HUDEP-2 (cell line): ENCODE measurements around the gene TRIM17.

Experiments used
- DNase-seq, 76 experiments: peaks; one replicate each; lab custom pipeline; 2025; ENCODE audit not compliant: unreplicated experiment in 76 of 76; lab: John Stamatoyannopoulos, UW

Gene TRIM17

DNA sequence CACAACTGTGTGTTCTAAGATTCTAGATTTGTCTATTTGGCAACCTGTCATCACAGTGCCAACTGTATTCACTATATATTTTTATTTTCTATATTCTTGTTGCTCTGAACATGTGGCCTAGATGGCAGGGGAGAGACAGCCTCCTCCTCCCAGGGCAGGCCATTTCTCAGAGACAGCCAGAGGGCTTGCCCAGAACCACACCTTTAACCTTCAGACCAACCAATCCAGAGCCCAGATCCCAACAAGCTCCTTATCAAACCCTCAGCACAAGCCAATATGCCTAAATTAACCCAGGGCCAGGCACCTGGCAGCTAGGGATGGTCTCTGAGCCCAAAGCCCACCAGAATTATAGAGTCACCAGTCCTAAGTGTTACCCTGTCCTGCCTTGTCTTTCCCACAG is 29.3 kb downstream of the TRIM17 start:
- peak in 1 of 76 experiments; percentile 15 for DNase-seq

DNA sequence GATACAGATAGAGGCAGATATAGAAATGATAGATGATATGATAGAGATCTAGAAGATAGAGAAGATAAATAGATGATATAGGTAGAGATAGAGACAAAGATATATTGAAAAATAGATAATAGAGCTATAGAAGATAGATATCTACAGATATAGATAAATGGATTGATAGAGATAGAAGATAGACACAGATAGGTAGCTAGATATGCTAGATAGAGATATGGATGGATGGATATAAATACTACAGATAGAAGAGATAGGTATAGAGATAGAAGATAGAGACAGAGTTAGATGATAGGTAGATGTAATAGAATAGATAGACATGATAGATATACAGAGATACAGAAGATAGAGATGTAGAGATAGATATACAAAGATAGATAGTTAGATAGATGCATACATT is 31.4 kb downstream of the TRIM17 start:
- DNase-seq = no peak

DNA sequence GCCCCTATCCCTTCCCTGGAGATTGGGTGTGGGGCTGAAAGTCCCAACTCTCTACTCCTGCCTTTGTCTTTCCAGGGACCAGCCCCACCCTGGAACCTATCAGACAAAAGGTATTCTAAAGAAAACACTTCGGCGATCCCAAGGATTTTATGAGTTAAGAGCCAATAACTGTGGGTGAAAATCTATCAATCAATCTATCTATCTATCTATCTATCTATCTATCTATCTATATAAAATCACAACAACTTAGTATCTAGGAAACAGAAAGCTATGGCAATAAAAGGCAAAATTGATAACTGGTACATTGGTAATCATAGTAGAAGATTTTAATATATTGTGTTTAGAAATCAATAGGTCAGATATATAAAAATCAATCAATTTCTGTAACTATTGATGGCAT is 32.9 kb downstream of the TRIM17 start:
- DNase-seq = no peak

DNA sequence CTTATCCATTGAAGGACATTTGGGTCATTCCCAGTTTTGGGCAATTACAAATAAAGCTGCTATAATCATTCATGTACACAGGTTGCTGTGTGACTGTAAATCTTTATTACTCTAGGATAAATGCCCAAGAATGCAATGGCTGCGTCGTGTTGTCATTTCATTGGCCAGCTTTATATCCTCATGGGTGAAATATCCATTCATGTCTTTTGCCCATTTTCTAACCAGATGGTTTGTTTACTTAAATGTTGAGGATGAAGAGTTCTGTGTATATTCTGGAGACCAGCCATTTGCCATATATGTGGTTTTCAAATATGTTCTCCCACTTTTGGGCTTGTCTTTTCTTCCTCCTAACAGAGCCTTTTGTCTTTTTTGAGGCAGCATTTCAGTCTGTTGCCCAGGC is 35.3 kb downstream of the TRIM17 start:
- DNase-seq = no peak

DNA sequence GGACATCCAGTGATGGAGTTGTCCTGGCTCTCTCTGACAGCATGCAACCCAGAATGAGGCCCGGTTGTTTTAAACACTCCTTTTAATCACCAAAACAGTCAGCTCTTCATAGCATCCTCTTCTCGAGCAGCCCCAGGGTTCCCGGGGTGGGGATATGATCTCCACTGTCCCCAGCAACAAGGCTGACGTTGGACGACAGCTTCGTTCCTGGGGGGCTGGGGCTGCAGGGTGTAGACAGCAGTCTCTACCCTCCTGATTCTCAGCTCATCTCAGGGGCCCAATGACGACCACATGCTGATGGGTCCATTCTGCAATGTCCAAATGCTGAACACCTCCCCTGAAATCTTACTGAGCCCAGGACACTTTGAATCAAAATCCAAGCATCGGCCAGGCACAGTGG is 37.0 kb downstream of the TRIM17 start:
- DNase-seq = no peak

DNA sequence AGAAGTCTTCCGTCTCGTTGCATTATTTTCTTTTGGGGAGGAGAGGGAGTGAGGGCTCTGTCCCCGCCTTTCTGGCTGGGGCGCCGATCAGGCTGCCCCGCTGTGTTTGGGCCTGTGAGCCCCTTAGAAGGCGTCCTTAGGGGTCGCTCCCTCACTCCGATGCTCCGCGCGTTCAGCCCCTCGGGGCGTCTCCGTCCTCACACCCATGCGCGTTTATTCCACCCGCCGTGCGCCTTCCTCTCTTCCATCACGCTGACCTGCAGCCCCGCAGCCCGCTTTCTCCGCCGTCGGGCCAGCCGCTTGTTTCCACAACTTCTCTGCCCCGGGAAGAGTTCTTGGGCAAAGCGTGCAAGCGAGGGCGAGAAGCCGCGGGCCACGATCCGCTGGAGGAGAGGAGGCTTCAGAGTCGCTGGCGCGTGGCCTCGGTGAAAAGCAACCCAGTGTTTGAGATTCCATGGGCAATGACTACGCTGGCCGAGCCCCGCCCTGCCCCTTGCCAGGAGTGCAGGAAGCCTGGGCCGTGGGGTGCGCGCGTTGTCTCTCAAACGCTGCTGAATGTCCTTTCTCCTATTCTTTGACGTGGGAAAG is 37.7 kb downstream of the TRIM17 start:
- DNase-seq = no peak

DNA sequence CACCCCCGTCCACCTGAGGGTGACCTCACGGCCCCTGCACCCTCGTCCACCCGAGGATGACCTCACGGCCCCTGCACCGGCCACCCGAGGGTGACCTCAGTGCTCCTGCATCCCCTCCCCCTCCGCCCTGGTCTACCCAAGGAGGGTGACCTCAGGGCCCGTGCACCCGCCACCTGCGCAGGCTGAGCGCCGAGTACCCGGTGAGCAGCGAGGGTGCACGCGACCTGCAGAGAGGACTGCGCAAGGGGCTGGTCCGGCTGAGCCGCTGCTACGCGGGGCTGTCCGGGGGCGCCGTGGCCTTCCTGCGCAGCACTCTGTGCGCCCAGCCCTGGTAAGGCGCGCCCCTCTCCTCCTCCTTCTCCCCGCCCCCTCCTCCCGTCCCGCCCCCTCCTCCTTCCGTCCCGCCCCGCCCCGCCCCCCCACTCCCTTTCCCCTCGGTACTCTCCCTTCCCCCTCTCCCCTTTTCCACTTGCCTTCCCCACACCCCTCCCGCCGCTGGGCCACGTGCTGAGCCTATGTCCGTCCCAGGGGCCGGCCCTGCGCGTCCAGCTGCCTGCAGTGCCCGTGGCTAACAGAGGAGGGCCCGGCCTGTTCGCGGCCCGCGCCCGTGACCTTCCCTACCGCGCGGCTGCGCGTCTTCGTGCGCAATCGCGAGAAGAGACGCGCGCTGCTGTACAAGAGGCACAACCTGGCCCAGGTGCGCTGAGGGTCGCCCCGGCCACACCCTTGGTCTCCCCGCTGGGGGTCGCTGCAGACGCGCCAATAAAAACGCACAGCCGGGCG is 38.4 kb downstream of the TRIM17 start:
- peak in 26 of 76 experiments; percentile 6 to 51 (median 21) for DNase-seq

DNA sequence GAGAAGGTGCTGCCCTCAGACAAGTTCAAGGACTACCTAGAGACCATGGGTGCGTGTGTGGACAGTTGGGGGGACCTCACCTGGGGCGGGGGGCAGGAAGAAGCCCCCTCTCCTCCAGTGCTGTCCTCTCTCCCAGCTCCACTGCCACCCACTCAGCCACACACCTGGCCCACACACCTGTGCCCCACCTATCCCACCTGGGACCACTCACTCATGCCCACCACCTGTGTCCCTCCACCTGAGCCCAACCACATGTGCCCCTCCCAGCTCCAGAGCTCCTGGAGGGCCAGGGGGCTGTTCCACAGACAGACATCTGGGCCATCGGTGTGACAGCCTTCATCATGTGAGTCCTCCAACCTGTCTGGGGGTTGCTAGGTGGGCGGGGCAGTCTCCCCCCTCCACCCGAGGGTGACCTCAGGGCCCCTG is 39.0 kb downstream of the TRIM17 start:
- DNase-seq = no peak

DNA sequence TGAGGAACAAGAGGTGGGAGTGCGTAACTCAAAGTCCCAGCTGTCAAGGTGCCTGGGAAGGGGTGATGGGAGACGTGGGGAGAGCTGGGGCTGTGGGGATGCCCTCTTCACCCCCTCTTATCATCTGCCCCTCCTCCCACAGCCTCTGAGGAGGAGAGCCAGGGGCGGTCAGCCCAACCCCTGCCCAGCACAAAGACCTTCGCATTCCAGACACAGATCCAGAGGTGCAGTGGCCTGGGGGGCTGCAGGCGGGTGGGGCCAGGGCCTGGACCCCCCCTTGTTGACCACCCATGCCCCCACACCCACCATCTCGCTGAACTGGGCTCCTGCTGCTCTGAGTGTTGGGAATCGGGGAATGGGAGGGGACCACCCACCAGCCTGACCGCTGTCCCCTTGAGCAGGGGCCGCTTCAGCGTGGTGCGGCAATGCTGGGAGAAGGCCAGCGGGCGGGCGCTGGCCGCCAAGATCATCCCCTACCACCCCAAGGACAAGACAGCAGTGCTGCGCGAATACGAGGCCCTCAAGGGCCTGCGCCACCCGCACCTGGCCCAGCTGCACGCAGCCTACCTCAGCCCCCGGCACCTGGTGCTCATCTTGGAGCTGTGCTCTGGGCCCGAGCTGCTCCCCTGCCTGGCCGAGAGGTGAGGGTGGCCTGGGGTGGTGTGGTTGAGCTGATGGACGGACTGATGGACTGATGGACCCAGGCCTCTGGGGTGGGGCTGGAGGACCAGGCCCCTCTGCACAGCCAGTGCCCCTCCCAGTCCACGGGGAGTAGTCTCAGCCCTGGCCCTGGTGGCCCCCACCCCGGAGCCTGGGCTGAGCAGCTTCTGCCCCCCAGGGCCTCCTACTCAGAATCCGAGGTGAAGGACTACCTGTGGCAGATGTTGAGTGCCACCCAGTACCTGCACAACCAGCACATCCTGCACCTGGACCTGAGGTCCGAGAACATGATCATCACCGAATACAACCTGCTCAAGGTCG is 39.7 kb downstream of the TRIM17 start:
- DNase-seq = no peak

DNA sequence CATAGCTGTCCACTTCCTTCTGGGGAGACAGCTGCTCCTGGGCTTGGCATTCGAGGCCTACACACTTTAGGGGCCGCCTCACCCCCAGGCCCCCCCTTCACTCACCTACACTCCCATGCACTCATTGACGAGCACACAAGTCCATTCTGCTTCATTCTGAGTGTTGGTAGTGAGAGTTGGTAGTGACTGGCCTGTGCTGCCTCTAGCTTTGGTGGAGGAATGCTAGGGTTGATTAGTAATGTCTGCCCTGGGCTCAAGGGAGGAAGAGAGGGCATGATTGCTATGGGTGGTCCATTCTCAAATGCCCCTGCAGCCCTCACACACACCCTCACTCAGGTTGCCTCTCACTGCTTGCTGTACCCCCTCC is 40.4 kb downstream of the TRIM17 start:
- peak in 1 of 76 experiments; percentile 8 for DNase-seq

DNA sequence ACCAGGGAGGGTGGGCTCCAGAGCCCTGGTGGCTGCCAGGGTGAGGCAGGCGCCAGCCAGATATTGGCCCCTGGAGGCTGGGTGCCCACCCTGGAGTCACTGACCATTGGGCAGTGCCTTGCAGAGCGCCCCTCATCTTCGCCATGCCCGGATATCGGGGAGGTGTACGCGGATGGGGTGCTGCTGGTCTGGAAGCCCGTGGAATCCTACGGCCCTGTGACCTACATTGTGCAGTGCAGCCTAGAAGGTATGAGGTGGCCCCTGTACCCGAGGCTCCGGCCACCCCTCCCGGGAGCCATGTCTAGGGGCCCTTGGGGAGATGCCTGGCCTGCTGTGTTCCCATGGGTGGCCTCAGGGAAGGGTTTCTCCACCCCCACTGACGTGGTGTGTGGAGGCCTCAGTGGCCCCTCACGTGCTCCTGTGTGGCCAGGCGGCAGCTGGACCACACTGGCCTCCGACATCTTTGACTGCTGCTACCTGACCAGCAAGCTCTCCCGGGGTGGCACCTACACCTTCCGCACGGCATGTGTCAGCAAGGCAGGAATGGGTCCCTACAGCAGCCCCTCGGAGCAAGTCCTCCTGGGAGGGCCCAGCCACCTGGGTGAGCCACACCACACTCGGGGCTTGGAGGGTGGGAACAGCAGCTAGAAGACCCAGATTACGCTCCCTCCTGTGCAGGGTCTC is 40.9 kb downstream of the TRIM17 start:
- no peak for DNase-seq

DNA sequence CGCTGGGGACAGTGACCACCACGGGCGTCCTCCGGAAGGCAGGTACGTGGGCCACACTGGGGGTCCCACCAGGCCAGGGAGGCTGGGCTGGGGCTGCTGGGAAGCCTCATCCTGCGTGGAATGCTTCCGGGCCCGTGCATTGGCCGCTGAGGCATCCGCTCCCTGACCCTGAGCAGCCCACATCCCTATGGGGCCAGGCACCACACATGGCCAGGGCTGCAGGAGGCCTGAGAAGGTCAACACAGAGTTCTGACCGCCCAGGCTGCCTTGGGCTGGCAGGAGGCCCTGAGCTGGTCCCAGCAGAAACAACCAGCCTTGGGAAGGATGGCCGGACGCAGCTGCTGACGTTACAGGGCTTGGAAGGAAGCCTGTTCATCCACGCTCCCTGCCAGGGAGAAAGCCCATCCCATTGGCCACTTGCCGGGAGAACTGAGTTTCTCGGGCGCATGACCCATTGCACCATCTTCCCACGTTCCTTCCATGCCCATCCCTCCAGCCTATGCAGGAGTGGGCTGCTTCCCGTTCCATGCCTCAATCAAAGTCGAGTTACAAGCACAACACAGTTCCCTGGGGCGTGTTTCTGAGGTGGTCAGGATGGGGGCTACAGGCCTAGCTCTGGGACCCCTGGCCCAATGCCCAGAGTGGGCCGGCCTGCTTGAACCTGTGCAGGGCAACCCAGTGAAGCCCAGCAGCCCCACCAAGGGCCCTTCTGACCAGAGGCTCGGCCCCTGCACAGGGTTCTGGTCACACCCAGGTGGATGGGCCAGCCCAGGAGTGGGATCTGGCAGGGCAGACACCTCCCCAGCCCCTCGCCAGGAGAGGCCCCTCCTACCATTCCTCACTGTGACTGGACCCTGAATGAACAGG is 41.7 kb downstream of the TRIM17 start:
- no peak for DNase-seq

DNA sequence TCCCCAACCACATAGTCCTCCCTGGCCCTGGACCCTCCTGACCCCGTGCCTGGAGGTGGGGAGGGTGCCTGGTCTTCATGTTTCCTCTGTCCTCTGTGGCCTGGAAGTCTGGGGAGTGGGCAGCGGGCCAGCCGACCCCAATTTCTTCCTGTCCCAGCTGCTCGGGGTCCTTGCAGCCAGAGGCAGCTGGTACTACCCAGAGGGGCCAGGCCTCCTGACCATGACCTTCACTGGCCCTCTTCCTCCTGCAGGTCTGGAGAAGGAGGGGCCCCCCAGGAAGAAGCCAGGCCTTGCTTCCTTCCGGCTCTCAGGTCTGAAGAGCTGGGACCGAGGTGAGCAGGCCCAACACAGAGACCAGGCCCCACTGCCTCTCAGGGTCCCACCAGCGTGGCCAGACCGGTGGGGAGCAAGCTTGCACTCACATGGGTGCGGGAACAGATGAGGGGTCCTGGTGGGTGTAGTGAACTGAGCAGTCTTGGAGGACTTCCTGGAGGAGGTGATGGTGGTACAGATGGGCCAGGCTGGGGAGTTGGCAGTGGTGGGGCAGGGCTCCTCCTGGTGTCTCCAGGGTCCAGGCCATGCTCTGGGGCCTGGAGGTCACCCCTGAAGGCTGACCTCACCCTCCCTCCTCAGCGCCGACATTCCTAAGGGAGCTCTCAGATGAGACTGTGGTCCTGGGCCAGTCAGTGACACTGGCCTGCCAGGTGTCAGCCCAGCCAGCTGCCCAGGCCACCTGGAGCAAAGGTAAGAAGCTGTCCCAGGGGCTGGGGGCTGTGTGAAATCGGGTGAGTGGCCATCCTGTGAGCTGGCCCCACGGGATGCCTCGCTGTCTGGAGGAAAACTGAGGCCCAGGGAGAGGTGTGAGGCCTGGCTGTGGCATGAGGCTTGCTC is 42.7 kb downstream of the TRIM17 start:
- no peak for DNase-seq

DNA sequence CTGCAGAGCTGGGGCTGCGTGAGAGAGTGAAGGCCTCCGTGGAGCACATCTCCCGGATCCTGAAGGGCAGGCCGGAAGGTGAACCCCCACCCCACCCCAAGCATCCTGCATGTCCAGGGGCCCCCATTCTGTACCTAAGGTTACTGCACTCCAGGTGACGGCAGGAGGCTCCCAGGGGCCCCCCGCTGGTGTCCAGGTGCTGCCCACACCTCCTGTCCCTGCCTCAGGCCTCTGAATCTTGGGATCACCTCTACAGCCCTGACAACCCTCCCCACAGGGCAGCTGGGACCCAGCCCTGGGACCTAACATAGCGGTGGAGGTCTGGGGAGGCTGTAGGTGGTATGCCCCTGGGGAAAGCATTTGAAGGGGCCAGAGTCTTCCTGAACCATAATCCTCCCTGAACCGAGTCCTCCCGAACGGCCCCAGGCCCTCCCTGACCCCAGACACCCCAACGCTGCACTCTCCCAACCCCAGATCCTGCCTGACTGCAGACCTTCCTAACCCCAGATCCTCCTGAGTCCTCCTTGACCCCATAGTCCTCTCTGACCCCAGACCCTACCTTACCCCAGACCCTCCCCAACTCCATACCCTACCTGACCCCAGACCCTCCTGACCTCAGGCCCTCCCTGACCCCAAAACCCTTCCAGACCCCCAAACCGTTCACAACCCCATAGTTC is 43.5 kb downstream of the TRIM17 start:
- DNase-seq = no peak

DNA sequence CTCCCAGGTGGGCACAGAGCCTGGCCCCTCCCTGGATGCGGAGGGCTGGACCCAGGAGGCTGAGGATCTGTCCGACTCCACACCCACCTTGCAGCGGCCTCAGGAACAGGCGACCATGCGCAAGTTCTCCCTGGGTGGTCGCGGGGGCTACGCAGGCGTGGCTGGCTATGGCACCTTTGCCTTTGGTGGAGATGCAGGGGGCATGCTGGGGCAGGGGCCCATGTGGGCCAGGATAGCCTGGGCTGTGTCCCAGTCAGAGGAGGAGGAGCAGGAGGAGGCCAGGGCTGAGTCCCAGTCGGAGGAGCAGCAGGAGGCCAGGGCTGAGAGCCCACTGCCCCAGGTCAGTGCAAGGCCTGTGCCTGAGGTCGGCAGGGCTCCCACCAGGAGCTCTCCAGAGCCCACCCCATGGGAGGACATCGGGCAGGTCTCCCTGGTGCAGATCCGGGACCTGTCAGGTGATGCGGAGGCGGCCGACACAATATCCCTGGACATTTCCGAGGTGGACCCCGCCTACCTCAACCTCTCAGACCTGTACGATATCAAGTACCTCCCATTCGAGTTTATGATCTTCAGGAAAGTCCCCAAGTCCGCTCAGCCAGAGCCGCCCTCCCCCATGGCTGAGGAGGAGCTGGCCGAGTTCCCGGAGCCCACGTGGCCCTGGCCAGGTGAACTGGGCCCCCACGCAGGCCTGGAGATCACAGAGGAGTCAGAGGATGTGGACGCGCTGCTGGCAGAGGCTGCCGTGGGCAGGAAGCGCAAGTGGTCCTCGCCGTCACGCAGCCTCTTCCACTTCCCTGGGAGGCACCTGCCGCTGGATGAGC is 44.3 kb downstream of the TRIM17 start:
- DNase-seq = no peak

DNA sequence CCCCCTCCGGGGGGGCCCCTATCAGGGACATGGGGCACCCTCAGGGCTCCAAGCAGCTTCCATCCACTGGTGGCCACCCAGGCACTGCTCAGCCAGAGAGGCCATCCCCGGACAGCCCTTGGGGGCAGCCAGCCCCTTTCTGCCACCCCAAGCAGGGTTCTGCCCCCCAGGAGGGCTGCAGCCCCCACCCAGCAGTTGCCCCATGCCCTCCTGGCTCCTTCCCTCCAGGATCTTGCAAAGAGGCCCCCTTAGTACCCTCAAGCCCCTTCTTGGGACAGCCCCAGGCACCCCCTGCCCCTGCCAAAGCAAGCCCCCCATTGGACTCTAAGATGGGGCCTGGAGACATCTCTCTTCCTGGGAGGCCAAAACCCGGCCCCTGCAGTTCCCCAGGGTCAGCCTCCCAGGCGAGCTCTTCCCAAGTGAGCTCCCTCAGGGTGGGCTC is 44.9 kb downstream of the TRIM17 start:
- no peak for DNase-seq
